H1 (cell line): ENCODE measurements around the gene HSPA2. TPM values are rescaled to one million over a fixed set of nuclear protein-coding genes. Genes with fewer than 3 reads are reported as not detected.
A peak's percentile ranks its signal among the peaks of the same experiment; 100 is the strongest.

Experiments
- CTCF ChIA-PET: fragments of 300-600 bp; sonication (Branson Sonifier 250); formaldehyde crosslinking; loops from one replicate; lab custom pipeline; 2021; ENCODE audit not compliant: partially characterized antibody; lab: Charles Lee
- POLR2A ChIA-PET: fragments of 300-600 bp; sonication (Branson Sonifier 250); formaldehyde crosslinking; loops from one replicate; lab custom pipeline; 2021; ENCODE audit warnings: inconsistent platforms; ENCODE audit not compliant: partially characterized antibody; lab: Charles Lee
- DNase-seq, 2 experiments: peaks; one replicate each; pipeline versions ENCODE4 v3.0.0 to v3.0.0-alpha.2; 2010 to 2022; ENCODE audit warnings: low spot score in 2 of 2, low read depth in 1 of 2, mixed read lengths in 1 of 2
- FAIRE-seq: peaks from 2 replicates; lab custom pipeline; 2011; peaks lifted over from hg19 to GRCh38; lab: Jason Lieb, UNC
- H2AFZ ChIP-seq: 2 replicates; pipeline ENCODE4 v1.8.1; 2012; ENCODE audit warnings: low read length, inconsistent platforms
- H2AK5ac ChIP-seq: 2 replicates; pipeline ENCODE4 v1.6.1; 2013; ENCODE audit warnings: low read depth, low read length
- H2BK120ac ChIP-seq: replicated peaks from 2 replicates; pipeline ENCODE3; 2013; ENCODE audit warnings: low read depth, low read length, inconsistent platforms
- H2BK12ac ChIP-seq: 2 replicates; pipeline ENCODE4 v1.6.1; 2013; ENCODE audit warnings: low read depth, low read length
- H2BK15ac ChIP-seq: 2 replicates; pipeline ENCODE4 v1.6.1; 2013; ENCODE audit warnings: low read length
- H2BK20ac ChIP-seq: 2 replicates; pipeline ENCODE4 v1.6.1; 2013; ENCODE audit warnings: low read length
- H2BK5ac ChIP-seq: 2 replicates; pipeline ENCODE4 v1.6.1; 2013; ENCODE audit warnings: low read depth, low read length
- H3K14ac ChIP-seq: 2 replicates; pipeline ENCODE4 v1.6.1; 2013; ENCODE audit warnings: inconsistent platforms; ENCODE audit not compliant: insufficient read length
- H3K18ac ChIP-seq: 2 replicates; pipeline ENCODE4 v1.6.1; 2013; ENCODE audit warnings: low read length; ENCODE audit errors: extremely low read depth
- H3K23ac ChIP-seq: 2 replicates; pipeline ENCODE4 v1.6.1; 2013; ENCODE audit warnings: inconsistent platforms; ENCODE audit not compliant: insufficient read length
- H3K23me2 ChIP-seq: 2 replicates; pipeline ENCODE4 v1.6.1; 2013; ENCODE audit warnings: low read depth, low read length
- H3K27ac ChIP-seq: 2 replicates; pipeline ENCODE4 v1.6.1; 2011; ENCODE audit warnings: low read depth, low read length, inconsistent platforms
- H3K27me3 ChIP-seq, 4 experiments: replicated peaks in 1 of 4; 1 replicate in 1 of 4; 2 replicates in 3 of 4; pipeline versions ENCODE4 v1.6.1 to v1.8.1; 2011 to 2013; ENCODE audit warnings: low read length in 3 of 4, mild to moderate bottlenecking in 3 of 4, inconsistent platforms in 2 of 4, mixed read lengths in 2 of 4, moderate library complexity in 1 of 4; ENCODE audit not compliant: control insufficient read depth in 3 of 4, insufficient read depth in 3 of 4; ENCODE audit errors: extremely low read depth in 1 of 4
- H3K36me3 ChIP-seq, 4 experiments: 2 replicates each; pipeline versions ENCODE4 v1.6.1 to v1.8.1; 2011 to 2013; ENCODE audit warnings: mild to moderate bottlenecking in 4 of 4, low read length in 3 of 4, moderate library complexity in 2 of 4, control low read depth in 1 of 4, inconsistent platforms in 1 of 4; ENCODE audit not compliant: insufficient read depth in 4 of 4, control insufficient read depth in 2 of 4
- H3K4ac ChIP-seq: replicated peaks from 2 replicates; pipeline ENCODE3; 2013; ENCODE audit warnings: low read length, low read depth, mixed read lengths, inconsistent platforms; ENCODE audit not compliant: insufficient read length
- H3K4me1 ChIP-seq, 4 experiments: replicated peaks in 1 of 4; 1 replicate in 1 of 4; 2 replicates in 3 of 4; pipeline versions ENCODE4 v1.6.1 to v1.8.1; 2011 to 2013; ENCODE audit warnings: low read length in 3 of 4, inconsistent platforms in 2 of 4, mixed read lengths in 1 of 4; ENCODE audit not compliant: insufficient read depth in 4 of 4, control insufficient read depth in 3 of 4
- H3K4me2 ChIP-seq, 2 experiments: 2 replicates each; pipeline versions ENCODE4 v1.6.1 to v1.8.1; 2011 to 2013; ENCODE audit warnings: low read depth in 2 of 2, low read length in 2 of 2, control low read depth in 1 of 2, inconsistent platforms in 1 of 2, mild to moderate bottlenecking in 1 of 2; ENCODE audit not compliant: insufficient read depth in 1 of 2
- H3K4me3 ChIP-seq, 4 experiments: fragments of 200-600, 300-600 bp in 1 of 4; sonication (generic), shearing (Covaris generic), sonication (Bioruptor Twin) in 1 of 4; 2 replicates each; pipeline versions ENCODE4 v1.5.1 to v1.8.1; 2011 to 2016; ENCODE audit warnings: low read length in 4 of 4, low read depth in 3 of 4, control low read depth in 2 of 4, inconsistent platforms in 2 of 4, mild to moderate bottlenecking in 2 of 4, mixed read lengths in 1 of 4, moderate library complexity in 1 of 4; ENCODE audit not compliant: insufficient read depth in 2 of 4; ENCODE audit errors: extremely low read depth in 1 of 4
- H3K56ac ChIP-seq: replicated peaks from 2 replicates; pipeline ENCODE3; 2013; ENCODE audit warnings: low read depth, mild to moderate bottlenecking, mixed read lengths, low read length, inconsistent platforms; ENCODE audit not compliant: insufficient read length
- H3K79me1 ChIP-seq: 2 replicates; pipeline ENCODE4 v1.6.1; 2013; ENCODE audit warnings: low read depth, low read length, control low read depth
- H3K79me2 ChIP-seq, 2 experiments: 2 replicates each; pipeline versions ENCODE4 v1.6.1 to v1.8.1; 2012 to 2013; ENCODE audit warnings: low read length in 2 of 2, mild to moderate bottlenecking in 2 of 2, inconsistent platforms in 1 of 2; ENCODE audit not compliant: insufficient read depth in 2 of 2, control insufficient read depth in 1 of 2
- H3K9ac ChIP-seq, 4 experiments: replicated peaks in 1 of 4; 1 replicate in 1 of 4; 2 replicates in 3 of 4; pipeline versions ENCODE4 v1.6.1 to v1.8.1; 2011 to 2013; ENCODE audit warnings: low read depth in 3 of 4, low read length in 3 of 4, control low read depth in 2 of 4, mild to moderate bottlenecking in 2 of 4, moderate library complexity in 2 of 4, inconsistent platforms in 1 of 4; ENCODE audit errors: extremely low read depth in 1 of 4
- H3K9me3 ChIP-seq, 2 experiments: 2 replicates each; pipeline versions ENCODE4 v1.6.1 to v1.8.1; 2012 to 2013; ENCODE audit warnings: mild to moderate bottlenecking in 2 of 2, moderate library complexity in 2 of 2, control low read depth in 1 of 2, inconsistent platforms in 1 of 2, low read depth in 1 of 2, low read length in 1 of 2, mixed read lengths in 1 of 2; ENCODE audit not compliant: insufficient read depth in 2 of 2
- H4K20me1 ChIP-seq, 2 experiments: replicated peaks in 1 of 2; 2 replicates each; pipeline versions ENCODE3 to v1.8.1; 2011 to 2013; ENCODE audit warnings: inconsistent platforms in 2 of 2, low read length in 2 of 2, mild to moderate bottlenecking in 1 of 2; ENCODE audit not compliant: insufficient read depth in 2 of 2, control insufficient read depth in 1 of 2
- H4K5ac ChIP-seq: 2 replicates; pipeline ENCODE4 v1.6.1; 2013; ENCODE audit warnings: low read length, low read depth, mixed read lengths, inconsistent platforms; ENCODE audit not compliant: insufficient read length
- H4K8ac ChIP-seq: 2 replicates; pipeline ENCODE4 v1.8.0; 2013; ENCODE audit warnings: mild to moderate bottlenecking, moderate library complexity, low read length, inconsistent platforms; ENCODE audit not compliant: insufficient read depth; ENCODE audit errors: extremely low read depth
- H4K91ac ChIP-seq: replicated peaks from 2 replicates; pipeline ENCODE3; 2013; ENCODE audit warnings: low read length, mixed read lengths, inconsistent platforms; ENCODE audit not compliant: insufficient read length
- ASH2L ChIP-seq: fragments of 200-600, 300-600 bp; sonication (generic); IDR thresholded peaks from one replicate; pipeline ENCODE4 v1.7.1; 2017; ENCODE audit warnings: low read length
- CBX5 ChIP-seq: fragments of 300-800, 300-1000 bp; sonication (generic); IDR thresholded peaks from 2 replicates; pipeline ENCODE4 v1.7.1; 2016; ENCODE audit warnings: antibody characterized with exemption, low read length, low read depth
- CEBPB ChIP-seq: IDR thresholded peaks from 2 replicates; pipeline ENCODE4 v1.6.1; 2012; ENCODE audit warnings: low read depth, low read length
- CHD1 ChIP-seq: IDR thresholded peaks from 2 replicates; pipeline ENCODE4 v1.6.1; 2012; ENCODE audit warnings: low read depth, low read length, improper control_type of control experiment
- HDAC6 ChIP-seq: IDR thresholded peaks from one replicate; pipeline ENCODE4 v1.7.1; 2012; ENCODE audit warnings: low read depth, mild to moderate bottlenecking, inconsistent platforms, low read length, moderate library complexity
- NANOG ChIP-seq: IDR thresholded peaks from 2 replicates; pipeline ENCODE4 v1.6.1; 2011; ENCODE audit warnings: low read length, low read depth, mild to moderate bottlenecking, inconsistent platforms; ENCODE audit not compliant: insufficient read depth, poor library complexity, severe bottlenecking
- SAP30 ChIP-seq: fragments of 300-600 bp; sonication (generic); IDR thresholded peaks from 2 replicates; pipeline ENCODE4 v1.7.1; 2012; ENCODE audit warnings: low read length, moderate library complexity, mild to moderate bottlenecking, inconsistent platforms; ENCODE audit not compliant: insufficient read depth, insufficient replicate concordance
- TCF12 ChIP-seq: IDR thresholded peaks from 2 replicates; pipeline ENCODE4 v1.6.1; 2011; ENCODE audit warnings: low read depth, mild to moderate bottlenecking, low read length
- TEAD4 ChIP-seq: IDR thresholded peaks from 2 replicates; pipeline ENCODE4 v1.6.1; 2012; ENCODE audit warnings: low read depth, low read length, inconsistent platforms, mixed read lengths
- YY1 ChIP-seq: IDR thresholded peaks from 2 replicates; pipeline ENCODE4 v1.6.1; 2011; ENCODE audit warnings: low read depth, mild to moderate bottlenecking, low read length
- WGBS, 2 experiments: shearing (Covaris generic) in 1 of 2; methylation state at CpG; one replicate each; pipeline versions ENCODE4 v1.1.6 to v1.1.7; 2013 to 2015; ENCODE audit warnings: low lambda C conversion rate in 2 of 2, mixed read lengths in 2 of 2, inconsistent platforms in 1 of 2, low coverage in 1 of 2, missing lambda C conversion rate in 1 of 2; ENCODE audit not compliant: insufficient replicate concordance in 2 of 2, insufficient coverage in 1 of 2, insufficient read length in 1 of 2; ENCODE audit errors: extremely low coverage in 1 of 2, missing lambda C conversion rate in 1 of 2; 5-methylcytosine and 5-hydroxymethylcytosine counted together
- polyA plus RNA-seq, 7 experiments: library from polyadenylated mRNA; depleted of rRNA in 3 of 7; stranded (reverse) in 5 of 7; unstranded in 2 of 7; fragments of >200 nt in 5 of 7; fragments of 200-250 nt in 2 of 7; gene quantifications; 1 replicate in 5 of 7; 2 replicates in 1 of 7; 4 replicates in 1 of 7; pipeline versions ENCODE4 v1.2.1 to v1.2.3, GENCODE V29; 2011 to 2013; ENCODE audit warnings: missing spikeins in 2 of 7, mixed read lengths in 2 of 7
- total RNA-seq: library from RNA; stranded (reverse); fragmentation: NEBNext Ultra II Directional; extraction: Animal tissue kit (Norgen Biotek cat#: 25700); gene quantifications from 2 replicates; pipeline ENCODE4 v1.2.1, GENCODE V29; 2021
- TF ChIP-seq, protein P1 (sequence below): IDR thresholded peaks from 2 replicates; pipeline ENCODE4 v1.6.1; 2012; ENCODE audit warnings: inconsistent platforms

Gene HSPA2
- total and polyA plus RNA-seq, 2 of the 8 experiments (the other 6 are each of a cell fraction or from before 2014, with no cell fraction given) = 30.5 to 82.9 TPM

- TF ChIP-seq SAP30 = no peak
- TF ChIP-seq CEBPB = no peak
- TF ChIP-seq TEAD4 = no peak
- no peak for TF ChIP-seq CHD1
- TF ChIP-seq ASH2L = no peak
- TF ChIP-seq, protein P1, sequence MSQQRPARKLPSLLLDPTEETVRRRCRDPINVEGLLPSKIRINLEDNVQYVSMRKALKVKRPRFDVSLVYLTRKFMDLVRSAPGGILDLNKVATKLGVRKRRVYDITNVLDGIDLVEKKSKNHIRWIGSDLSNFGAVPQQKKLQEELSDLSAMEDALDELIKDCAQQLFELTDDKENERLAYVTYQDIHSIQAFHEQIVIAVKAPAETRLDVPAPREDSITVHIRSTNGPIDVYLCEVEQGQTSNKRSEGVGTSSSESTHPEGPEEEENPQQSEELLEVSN = no peak
- TF ChIP-seq TCF12 = no peak
- TF ChIP-seq YY1 = no peak
- no peak for TF ChIP-seq CBX5
- no peak for TF ChIP-seq NANOG
- no peak for TF ChIP-seq HDAC6
- ChIA-PET CTCF (interaction anchor here (0.6 to 0.9 kb wide), 4 partner anchors 12 to 423 kb away, joined by 3 read pairs; no protein-coding TSS in a partner anchor), POLR2A (interaction anchor here (0.8 to 5.4 kb wide), 12 partner anchors 9 to 104 kb away, joined by 3 to 35 read pairs (median 7); partner anchors contain the start of gene ZBTB1)
- H3K4me3 ChIP-seq = peak overlapping the region in 1 of 4 experiments; percentile 61; a peak in 4 of 8 replicates
- H3K4ac ChIP-seq = no peak overlapping the region
- no peak overlapping the region for H2AFZ ChIP-seq
- peak overlapping the region; percentile 98 for H2BK12ac ChIP-seq
- H3K79me1 ChIP-seq = no peaks in the 10 kb centered on the region; the same call in 1 of the 2 replicates
- H3K79me2 ChIP-seq = peaks cover 0 to 35% of the 10 kb centered on the region in 2 experiments; a peak in 2 of 4 replicates
- 96% methylated on average over 73 of the region's 73 CpGs; no CpG with 5 or more reads in 1 of the 2 experiments for WGBS, 2 experiments
- no peak overlapping the region for H4K5ac ChIP-seq
- H4K8ac ChIP-seq = peak overlapping the region; percentile 83; the same call in 1 of the 2 replicates
- peak in 1 of 2 experiments; percentile 60 for DNase-seq
- H3K9me3 ChIP-seq = peaks cover 19 to 21% of the 10 kb centered on the region in 2 experiments
- H4K91ac ChIP-seq = peak overlapping the region; percentile 75
- H2AK5ac ChIP-seq = peak overlapping the region; percentile 96; the same call in 1 of the 2 replicates
- 0 out of 2 replicates have a peak overlapping the region, but pooled peaks have one; percentile 62 for H3K18ac ChIP-seq
- H3K27me3 ChIP-seq = peaks cover 0 to 3% (median 0%) of the 10 kb centered on the region in 4 experiments; a peak in 1 of 7 replicates
- no peak overlapping the region for H3K56ac ChIP-seq
- no peak overlapping the region; the same call in 1 of the 2 replicates for H2BK20ac ChIP-seq
- peak overlapping the region; percentile 49 to 72; a peak in 3 of 4 replicates for H3K4me2 ChIP-seq
- H3K9ac ChIP-seq = no peak overlapping the region
- H3K23me2 ChIP-seq = peaks cover 7% of the 10 kb centered on the region
- H2BK15ac ChIP-seq = peak overlapping the region; percentile 76; the same call in 1 of the 2 replicates
- H3K23ac ChIP-seq = no peak overlapping the region
- FAIRE-seq = no peak
- peaks cover 0 to 21% (median 3%) of the 10 kb centered on the region in 4 experiments; a peak in 4 of 7 replicates for H3K4me1 ChIP-seq
- no peak overlapping the region for H3K27ac ChIP-seq
- H4K20me1 ChIP-seq = peaks cover 0 to 2% of the 10 kb centered on the region in 2 experiments
- H3K14ac ChIP-seq = no peak overlapping the region
- H3K36me3 ChIP-seq = peaks cover 0 to 8% (median 0%) of the 10 kb centered on the region in 4 experiments; a peak in 1 of 8 replicates
- H2BK120ac ChIP-seq = no peak overlapping the region
- peak overlapping the region; percentile 67; the same call in 1 of the 2 replicates for H2BK5ac ChIP-seq
Measured at GRCh38 chr14:64541261-64541971, 875 bp downstream of the HSPA2 start.
